ENCODE data around the gene HEYL. TPM values are rescaled to one million over a fixed set of nuclear protein-coding genes. Genes with fewer than 3 reads are reported as not detected.

HEYL gene
- total RNA-seq, 2 donors from 2014 or later = 2.6 to 51.9 TPM

DNA sequence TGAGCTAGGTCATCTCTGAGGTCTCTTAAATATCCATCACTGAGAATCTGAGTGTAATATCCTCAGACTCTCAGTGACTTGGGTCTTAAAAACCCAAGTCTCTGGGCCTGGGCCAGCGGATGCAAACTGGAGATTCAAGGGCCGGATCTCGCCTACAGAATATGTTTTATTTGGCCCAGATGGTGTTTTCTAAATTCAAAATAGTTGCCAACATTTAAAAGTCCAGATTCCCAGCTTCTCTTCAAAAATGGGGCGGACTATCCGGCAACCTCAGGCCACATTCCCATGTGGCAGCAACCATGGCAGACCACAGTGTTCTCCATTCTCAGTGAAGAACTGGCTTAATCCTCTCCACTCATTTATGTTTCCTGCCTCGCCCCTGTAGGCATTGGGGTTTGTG is 12.7 kb upstream of the HEYL start:
- 80% methylated on average over 6 of the region's 6 CpGs for WGBS
- no peaks in the 10 kb centered on the region for H3K9me3 ChIP-seq
- H3K27ac ChIP-seq = no peak overlapping the region
- H3K4me3 ChIP-seq = no peak overlapping the region
- TF ChIP-seq POLR2AphosphoS5 (IDR thresholded peaks at IDR 0.05) (no peak), POLR2A (IDR thresholded peaks at IDR 0.05) (no peak)
- TF ChIP-seq, protein P1, sequence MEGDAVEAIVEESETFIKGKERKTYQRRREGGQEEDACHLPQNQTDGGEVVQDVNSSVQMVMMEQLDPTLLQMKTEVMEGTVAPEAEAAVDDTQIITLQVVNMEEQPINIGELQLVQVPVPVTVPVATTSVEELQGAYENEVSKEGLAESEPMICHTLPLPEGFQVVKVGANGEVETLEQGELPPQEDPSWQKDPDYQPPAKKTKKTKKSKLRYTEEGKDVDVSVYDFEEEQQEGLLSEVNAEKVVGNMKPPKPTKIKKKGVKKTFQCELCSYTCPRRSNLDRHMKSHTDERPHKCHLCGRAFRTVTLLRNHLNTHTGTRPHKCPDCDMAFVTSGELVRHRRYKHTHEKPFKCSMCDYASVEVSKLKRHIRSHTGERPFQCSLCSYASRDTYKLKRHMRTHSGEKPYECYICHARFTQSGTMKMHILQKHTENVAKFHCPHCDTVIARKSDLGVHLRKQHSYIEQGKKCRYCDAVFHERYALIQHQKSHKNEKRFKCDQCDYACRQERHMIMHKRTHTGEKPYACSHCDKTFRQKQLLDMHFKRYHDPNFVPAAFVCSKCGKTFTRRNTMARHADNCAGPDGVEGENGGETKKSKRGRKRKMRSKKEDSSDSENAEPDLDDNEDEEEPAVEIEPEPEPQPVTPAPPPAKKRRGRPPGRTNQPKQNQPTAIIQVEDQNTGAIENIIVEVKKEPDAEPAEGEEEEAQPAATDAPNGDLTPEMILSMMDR (IDR thresholded peaks at IDR 0.05) = no peak
- no peaks in the 10 kb centered on the region for H3K4me1 ChIP-seq (replicated peaks)
- intact Hi-C loops (cut with DNase I) = loop anchor here (2.0 kb wide), 1 partner anchor 45 kb away; no protein-coding TSS in a partner anchor
- H3K36me3 ChIP-seq = no peaks in the 10 kb centered on the region
- H3K27me3 ChIP-seq (replicated peaks; ENCODE audit: insufficient read depth) = no peaks in the 10 kb centered on the region
- no peak for DNase-seq (ENCODE audit: low spot score)

DNA sequence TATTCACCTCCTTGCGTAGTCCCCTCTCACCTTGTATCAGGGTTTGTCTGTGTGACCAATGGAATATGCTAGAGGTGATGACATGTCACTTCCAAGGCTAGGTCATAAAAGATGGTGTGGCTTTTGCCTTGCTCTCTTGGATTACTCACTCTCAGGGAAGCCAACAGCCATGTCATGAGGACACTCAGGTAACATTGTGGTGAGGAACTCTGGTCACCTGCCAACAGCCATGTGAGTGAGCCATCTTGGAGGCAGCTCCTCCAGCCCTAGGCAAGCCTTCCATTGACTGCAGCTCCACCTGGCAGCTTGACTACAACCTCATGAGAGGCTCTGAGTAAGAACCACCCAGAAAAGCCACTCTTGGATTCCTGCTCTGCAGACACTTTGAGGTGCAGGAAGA is 11.0 kb upstream of the HEYL start:
- Histone ChIP-seq H3K4me1 (replicated peaks) (no peaks in the 10 kb centered on the region), H3K9me3 (no peaks in the 10 kb centered on the region), H3K27me3 (replicated peaks; ENCODE audit: insufficient read depth) (no peaks in the 10 kb centered on the region), H3K36me3 (no peaks in the 10 kb centered on the region), H3K27ac (no peak overlapping the region), H3K4me3 (no peak overlapping the region)
- 94% methylated on average over 1 of the region's 1 CpG for WGBS
- no peak for DNase-seq (ENCODE audit: low spot score)
- TF ChIP-seq POLR2A (IDR thresholded peaks at IDR 0.05) (no peak), POLR2AphosphoS5 (IDR thresholded peaks at IDR 0.05) (no peak)
- TF ChIP-seq, protein P1 (IDR thresholded peaks at IDR 0.05) = no peak
- intact Hi-C loops (cut with DNase I) = no loop called here

DNA sequence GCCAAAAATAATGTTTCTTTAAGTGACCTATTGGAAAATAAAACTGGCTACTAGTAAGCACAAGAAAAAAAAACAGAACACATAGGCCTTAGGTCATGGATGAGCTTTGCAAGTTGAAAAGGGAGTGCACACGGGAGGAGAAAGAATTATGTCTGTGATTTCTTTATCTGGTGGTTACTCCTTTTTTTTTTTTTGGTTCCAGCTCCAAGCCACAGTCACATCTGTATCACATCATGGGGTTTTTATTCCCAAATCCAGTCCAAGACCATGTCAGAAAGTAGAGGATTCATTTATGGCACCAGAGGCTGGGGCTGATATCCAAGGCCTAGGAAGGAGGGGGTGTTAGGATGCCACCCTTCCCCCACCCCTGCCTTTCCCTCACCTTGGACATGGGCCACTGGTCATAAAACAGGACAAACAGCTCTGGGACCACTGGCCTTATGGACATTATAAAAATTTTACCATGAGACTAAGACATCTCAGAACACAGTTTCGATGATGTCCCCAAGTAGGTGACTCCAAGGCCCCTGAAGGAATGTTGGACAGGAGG is 10.3 kb upstream of the HEYL start:
- Histone ChIP-seq H3K9me3 (no peaks in the 10 kb centered on the region), H3K27me3 (replicated peaks; ENCODE audit: insufficient read depth) (no peaks in the 10 kb centered on the region), H3K4me3 (no peak overlapping the region), H3K36me3 (no peaks in the 10 kb centered on the region), H3K4me1 (replicated peaks) (no peaks in the 10 kb centered on the region), H3K27ac (no peak overlapping the region)
- TF ChIP-seq POLR2A (IDR thresholded peaks at IDR 0.05) = no peak
- TF ChIP-seq, protein P1 (IDR thresholded peaks at IDR 0.05) = no peak
- no peak for TF ChIP-seq POLR2AphosphoS5 (IDR thresholded peaks at IDR 0.05)
- DNase-seq (ENCODE audit: low spot score) = no peak
- intact Hi-C loops (cut with DNase I) = no loop called here
- WGBS = 77% methylated on average over 2 of the region's 2 CpGs

DNA sequence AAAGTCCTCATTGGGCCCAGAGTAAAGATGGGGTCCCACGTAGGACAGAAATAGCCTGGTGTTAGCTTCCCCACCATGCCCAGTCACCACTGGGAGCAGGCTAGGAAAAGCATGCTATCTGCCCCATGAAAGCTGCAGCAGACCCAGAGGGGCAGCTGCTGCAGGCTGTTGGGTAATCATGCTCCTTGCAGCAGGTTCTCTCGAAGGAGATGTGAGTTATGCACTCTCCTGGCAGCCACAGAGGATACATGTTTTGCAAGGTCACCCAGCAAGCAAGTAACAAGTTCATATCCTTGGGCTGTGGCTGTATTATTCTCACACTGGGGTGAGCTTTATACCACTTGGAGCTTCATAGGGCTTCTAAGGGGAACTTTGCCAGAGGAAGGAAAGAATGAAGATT is 9.1 kb upstream of the HEYL start:
- intact Hi-C loops (cut with DNase I) = no loop called here
- WGBS = 71% methylated on average over 2 of the region's 2 CpGs
- no peak for DNase-seq (ENCODE audit: low spot score)
- no peaks in the 10 kb centered on the region for H3K4me1 ChIP-seq (replicated peaks)
- no peaks in the 10 kb centered on the region for H3K9me3 ChIP-seq
- H3K27me3 ChIP-seq (replicated peaks; ENCODE audit: insufficient read depth) = no peaks in the 10 kb centered on the region
- no peak overlapping the region for H3K4me3 ChIP-seq
- no peaks in the 10 kb centered on the region for H3K36me3 ChIP-seq
- TF ChIP-seq POLR2AphosphoS5 (IDR thresholded peaks at IDR 0.05) = no peak
- TF ChIP-seq POLR2A (IDR thresholded peaks at IDR 0.05) = no peak
- TF ChIP-seq, protein P1 (IDR thresholded peaks at IDR 0.05) = no peak
- no peak overlapping the region for H3K27ac ChIP-seq

DNA sequence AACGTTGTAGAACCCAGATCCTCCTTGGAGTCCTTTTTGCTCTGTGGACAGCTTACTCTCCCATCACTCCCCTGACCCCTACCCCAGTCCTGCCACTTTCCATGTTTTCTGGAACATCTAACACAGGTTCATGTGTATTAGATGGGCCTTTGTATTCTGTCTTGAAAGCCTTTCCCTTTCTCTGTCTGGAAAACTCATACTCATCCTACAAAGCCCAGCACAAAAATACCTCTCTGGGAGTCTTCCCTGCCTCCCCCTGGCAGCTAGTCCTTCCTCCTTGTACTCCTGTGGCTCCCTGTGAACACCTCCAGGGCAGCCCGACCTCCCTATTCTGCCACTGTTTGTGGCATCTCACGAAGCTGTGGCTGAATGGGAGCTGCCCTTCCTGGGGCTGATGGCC is 7.8 kb upstream of the HEYL start:
- H3K4me3 ChIP-seq = no peak overlapping the region
- H3K4me1 ChIP-seq (replicated peaks) = no peaks in the 10 kb centered on the region
- WGBS = 82% methylated on average over 3 of the region's 3 CpGs
- H3K9me3 ChIP-seq = no peaks in the 10 kb centered on the region
- DNase-seq (ENCODE audit: low spot score) = no peak
- H3K27me3 ChIP-seq (replicated peaks; ENCODE audit: insufficient read depth) = no peaks in the 10 kb centered on the region
- H3K36me3 ChIP-seq = no peaks in the 10 kb centered on the region
- no peak for TF ChIP-seq POLR2AphosphoS5 (IDR thresholded peaks at IDR 0.05)
- TF ChIP-seq, protein P1 (IDR thresholded peaks at IDR 0.05) = no peak
- no peak for TF ChIP-seq POLR2A (IDR thresholded peaks at IDR 0.05)
- H3K27ac ChIP-seq = peak overlapping the region; percentile 13 to 58
- intact Hi-C loops (cut with DNase I) = no loop called here
